B cell (primary cell): ENCODE results near the gene IFI16. TPM values are rescaled to one million over a fixed set of nuclear protein-coding genes. Genes with fewer than 3 reads are reported as not detected.

Experiments used
- polyA plus RNA-seq: library from polyadenylated mRNA; depleted of rRNA; stranded (reverse); fragments of >200 nt; gene quantifications from 2 replicates; pipeline ENCODE4 v1.2.3, GENCODE V29; 2012
- total RNA-seq, 2 donors: library from RNA; stranded (reverse); fragments of 120-200 nt in 1 of 2; gene quantifications; 1 replicate in 1 of 2; 2 replicates in 1 of 2; pipeline versions ENCODE4 v1.2.3 to v1.2.4, GENCODE V29; 2013 to 2022

Gene IFI16
- total and polyA plus RNA-seq, 2 donors (not counting 1 experiment from before 2014, with no cell fraction given) = 89.0 to 176 TPM

Other genes with a start within 250 kb of the IFI16 start
- gene OR6N1, start 237.7 kb upstream of the IFI16 start, total RNA-seq = not detected in 2 replicates
- gene OR6N1, start 237.7 kb upstream of the IFI16 start, polyA plus RNA-seq = not detected in 2 replicates
- not detected in 2 replicates for gene OR6N2, start 228.7 kb upstream of the IFI16 start, total RNA-seq
- not detected in 2 replicates for gene OR6N2, start 228.7 kb upstream of the IFI16 start, polyA plus RNA-seq
- 8.5 and 10.1 TPM in 2 replicates for gene MNDA, start 178.6 kb upstream of the IFI16 start, total RNA-seq
- 3.8 and 7.1 TPM in 2 replicates for gene MNDA, start 178.6 kb upstream of the IFI16 start, polyA plus RNA-seq
- 12.0 and 13.9 TPM in 2 replicates for gene PYHIN1, start 78.4 kb upstream of the IFI16 start, total RNA-seq
- gene PYHIN1, start 78.4 kb upstream of the IFI16 start, polyA plus RNA-seq = 5.5 and 8.6 TPM in 2 replicates
- 68.4 and 72.1 TPM in 2 replicates for gene AIM2, start 66.9 kb downstream of the IFI16 start, total RNA-seq
- 14.4 and 40.4 TPM in 2 replicates for gene AIM2, start 66.9 kb downstream of the IFI16 start, polyA plus RNA-seq
- gene CADM3, start 161.7 kb downstream of the IFI16 start, total RNA-seq = 0.32 and 0.39 TPM in 2 replicates
- gene CADM3, start 161.7 kb downstream of the IFI16 start, polyA plus RNA-seq = 0.32 and 0.33 TPM in 2 replicates
- not detected in 2 replicates for gene ACKR1, start 195.0 kb downstream of the IFI16 start, total RNA-seq
- gene ACKR1, start 195.0 kb downstream of the IFI16 start, polyA plus RNA-seq = 0.04 and 0.19 TPM in 2 replicates